OCI-LY1 (cell line): ENCODE measurements around the gene UNG.
"Not testable (repeated sequence)": the region's sequence is repeated elsewhere in the genome, so short reads cannot be mapped to it uniquely, and the experiment has no call there.

Experiments
- H2AFZ ChIP-seq: fragments of 200-600 bp; sonication (generic), shearing (Covaris generic); 2 replicates; pipeline ENCODE4 v1.6.0; 2014; ENCODE audit warnings: antibody characterized with exemption, mild to moderate bottlenecking, low read length
- H3F3A ChIP-seq: fragments of 200-600 bp; sonication (generic), shearing (Covaris generic); 2 replicates; pipeline ENCODE4 v1.6.0; 2014; ENCODE audit warnings: mild to moderate bottlenecking, antibody characterized with exemption, low read length, moderate library complexity; ENCODE audit not compliant: insufficient read depth
- H3K27ac ChIP-seq: fragments of 200-600 bp; sonication (generic); 2 replicates; pipeline ENCODE4 v1.5.1; 2014; ENCODE audit warnings: low read length, mixed run types, mild to moderate bottlenecking, low read depth; ENCODE audit not compliant: poor library complexity, severe bottlenecking
- H3K27me3 ChIP-seq: fragments of 200-600 bp; sonication (generic); 2 replicates; pipeline ENCODE4 v1.6.0; 2014; ENCODE audit warnings: antibody characterized with exemption, mild to moderate bottlenecking, low read length, moderate library complexity; ENCODE audit not compliant: insufficient read depth
- H3K36me3 ChIP-seq: fragments of 200-600 bp; sonication (generic); 2 replicates; pipeline ENCODE4 v1.6.1; 2014; ENCODE audit warnings: mild to moderate bottlenecking, antibody characterized with exemption, low read length, moderate library complexity, mixed read lengths; ENCODE audit not compliant: insufficient read depth
- H3K4me1 ChIP-seq: fragments of 200-600 bp; sonication (generic); 2 replicates; pipeline ENCODE4 v1.5.1; 2014; ENCODE audit warnings: mild to moderate bottlenecking, low read length, moderate library complexity; ENCODE audit not compliant: insufficient read depth, severe bottlenecking
- H3K4me2 ChIP-seq: fragments of 200-600 bp; sonication (generic), shearing (Covaris generic); 2 replicates; pipeline ENCODE4 v1.6.1; 2014; ENCODE audit warnings: low read length
- H3K4me3 ChIP-seq: fragments of 200-600 bp; sonication (generic); 2 replicates; pipeline ENCODE4 v1.5.1; 2014; ENCODE audit warnings: low read length, low read depth, mild to moderate bottlenecking, mixed read lengths; ENCODE audit not compliant: poor library complexity, severe bottlenecking
- H3K79me2 ChIP-seq: fragments of 200-600 bp; shearing (Covaris generic); 2 replicates; pipeline ENCODE4 v1.6.1; 2016; ENCODE audit warnings: mixed run types, low read length, mixed read lengths; ENCODE audit not compliant: insufficient read depth
- H3K9ac ChIP-seq: fragments of 200-600 bp; sonication (generic), shearing (Covaris generic); 2 replicates; pipeline ENCODE4 v1.6.1; 2014; ENCODE audit warnings: mild to moderate bottlenecking, low read length, mixed read lengths
- H3K9me2 ChIP-seq: fragments of 200-600 bp; sonication (generic), shearing (Covaris generic); 2 replicates; pipeline ENCODE4 v1.6.1; 2014; ENCODE audit warnings: low read depth, mild to moderate bottlenecking, low read length, mixed read lengths
- H3K9me3 ChIP-seq: fragments of 200-600 bp; shearing (Covaris generic); 2 replicates; pipeline ENCODE4 v1.6.1; 2014; ENCODE audit warnings: low read length, mixed read lengths
- H4K20me1 ChIP-seq: fragments of 200-600 bp; sonication (generic), shearing (Covaris generic); 2 replicates; pipeline ENCODE4 v1.6.0; 2016; ENCODE audit warnings: mild to moderate bottlenecking, low read length; ENCODE audit not compliant: insufficient read depth
- EZH2 ChIP-seq: fragments of 200-600 bp; sonication (generic), shearing (Covaris generic); IDR thresholded peaks from 2 replicates; pipeline ENCODE4 v1.8.0; 2017; ENCODE audit warnings: borderline replicate concordance, mixed run types, mild to moderate bottlenecking, antibody characterized with exemption, low read length, moderate library complexity, mixed read lengths
- TF ChIP-seq, protein P1 (sequence below): fragments of 200-600 bp; sonication (generic), shearing (Covaris generic); IDR thresholded peaks from 2 replicates; pipeline ENCODE4 v1.5.1; 2017; ENCODE audit warnings: mild to moderate bottlenecking, antibody characterized with exemption, low read length, moderate library complexity, mixed read lengths

Gene UNG

GRCh38 chr12:109144224-109144623, 46.8 kb downstream of the UNG start:
- no peak overlapping the region for H3K27ac ChIP-seq
- H3K4me2 ChIP-seq = no peak overlapping the region
- no peaks in the 10 kb centered on the region for H3K79me2 ChIP-seq
- no peak for TF ChIP-seq EZH2
- TF ChIP-seq, protein P1, sequence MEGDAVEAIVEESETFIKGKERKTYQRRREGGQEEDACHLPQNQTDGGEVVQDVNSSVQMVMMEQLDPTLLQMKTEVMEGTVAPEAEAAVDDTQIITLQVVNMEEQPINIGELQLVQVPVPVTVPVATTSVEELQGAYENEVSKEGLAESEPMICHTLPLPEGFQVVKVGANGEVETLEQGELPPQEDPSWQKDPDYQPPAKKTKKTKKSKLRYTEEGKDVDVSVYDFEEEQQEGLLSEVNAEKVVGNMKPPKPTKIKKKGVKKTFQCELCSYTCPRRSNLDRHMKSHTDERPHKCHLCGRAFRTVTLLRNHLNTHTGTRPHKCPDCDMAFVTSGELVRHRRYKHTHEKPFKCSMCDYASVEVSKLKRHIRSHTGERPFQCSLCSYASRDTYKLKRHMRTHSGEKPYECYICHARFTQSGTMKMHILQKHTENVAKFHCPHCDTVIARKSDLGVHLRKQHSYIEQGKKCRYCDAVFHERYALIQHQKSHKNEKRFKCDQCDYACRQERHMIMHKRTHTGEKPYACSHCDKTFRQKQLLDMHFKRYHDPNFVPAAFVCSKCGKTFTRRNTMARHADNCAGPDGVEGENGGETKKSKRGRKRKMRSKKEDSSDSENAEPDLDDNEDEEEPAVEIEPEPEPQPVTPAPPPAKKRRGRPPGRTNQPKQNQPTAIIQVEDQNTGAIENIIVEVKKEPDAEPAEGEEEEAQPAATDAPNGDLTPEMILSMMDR = no peak
- H3K4me1 ChIP-seq = no peaks in the 10 kb centered on the region
- no peak overlapping the region for H2AFZ ChIP-seq
- no peaks in the 10 kb centered on the region for H3K36me3 ChIP-seq
- no peaks in the 10 kb centered on the region for H3F3A ChIP-seq
- H3K9me2 ChIP-seq = no peaks in the 10 kb centered on the region
- no peak overlapping the region for H3K9ac ChIP-seq
- H4K20me1 ChIP-seq = no peaks in the 10 kb centered on the region
- no peaks in the 10 kb centered on the region for H3K9me3 ChIP-seq
- H3K4me3 ChIP-seq = no peak overlapping the region
- no peaks in the 10 kb centered on the region for H3K27me3 ChIP-seq

GRCh38 chr12:109147126-109147525, 49.7 kb downstream of the UNG start:
- not testable (repeated sequence) for H3K36me3 ChIP-seq, H3F3A ChIP-seq, H3K9ac ChIP-seq, H4K20me1 ChIP-seq, H3K9me2 ChIP-seq, H3K79me2 ChIP-seq, H3K27me3 ChIP-seq, H3K27ac ChIP-seq, H3K4me2 ChIP-seq, H3K4me1 ChIP-seq, H3K9me3 ChIP-seq, H3K4me3 ChIP-seq, H2AFZ ChIP-seq

DNA sequence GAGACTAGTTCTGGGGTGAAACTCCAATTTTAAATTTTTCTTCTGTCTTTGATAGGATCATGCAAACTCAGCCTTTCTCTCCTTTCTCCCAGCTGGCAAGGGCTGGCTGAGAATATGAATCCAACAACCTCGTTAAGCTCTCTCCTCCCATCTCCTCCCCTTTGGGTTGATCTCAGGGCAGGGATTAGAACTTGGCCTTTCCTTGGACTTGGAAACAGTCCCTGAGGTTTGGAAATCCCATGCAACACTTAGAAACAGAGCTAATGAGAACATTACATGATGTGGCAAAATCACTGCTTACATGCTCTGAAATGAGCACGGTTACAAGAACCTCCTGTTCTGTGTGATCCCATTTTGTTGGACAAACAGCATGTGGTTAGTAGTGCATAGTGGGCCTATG, 50.6 kb downstream of the UNG start:
- Histone ChIP-seq H3K4me2 (no peak overlapping the region), H3K36me3 (no peaks in the 10 kb centered on the region), H3K4me1 (no peaks in the 10 kb centered on the region), H3K27me3 (no peaks in the 10 kb centered on the region), H2AFZ (no peak overlapping the region), H3K9me2 (no peaks in the 10 kb centered on the region), H3K9ac (no peak overlapping the region), H4K20me1 (no peaks in the 10 kb centered on the region), H3K9me3 (no peaks in the 10 kb centered on the region), H3K79me2 (no peaks in the 10 kb centered on the region), H3F3A (no peaks in the 10 kb centered on the region), H3K4me3 (no peak overlapping the region), H3K27ac (no peak overlapping the region)
- TF ChIP-seq, protein P1 = no peak
- TF ChIP-seq EZH2 = no peak

GRCh38 chr12:109150124-109150640, 52.8 kb downstream of the UNG start:
- Histone ChIP-seq H3K9me2 (no peaks in the 10 kb centered on the region), H2AFZ (no peak overlapping the region)

More at GRCh38 chr12:109150124-109150640, 52.8 kb downstream of the UNG start:
- Histone ChIP-seq H3K4me2 (no peak overlapping the region), H4K20me1 (no peaks in the 10 kb centered on the region), H3K9me3 (no peaks in the 10 kb centered on the region), H3F3A (no peaks in the 10 kb centered on the region), H3K9ac (no peak overlapping the region), H3K27ac (no peak overlapping the region), H3K4me1 (peaks cover 5% of the 10 kb centered on the region), H3K79me2 (no peaks in the 10 kb centered on the region), H3K27me3 (no peaks in the 10 kb centered on the region), H3K36me3 (no peaks in the 10 kb centered on the region), H3K4me3 (no peak overlapping the region)
- TF ChIP-seq, protein P1 = no peak
- no peak for TF ChIP-seq EZH2
